Neural crest cell (in vitro differentiated cells): ENCODE data around the gene CAMP. TPM values are rescaled to one million over a fixed set of nuclear protein-coding genes. Genes with fewer than 3 reads are reported as not detected.

Experiments used
- DNase-seq: peaks from one replicate; pipeline ENCODE4 v3.0.0; 2021; ENCODE audit warnings: low read depth, mixed read lengths, low spot score
- H3K27ac Mint-ChIP-seq: one replicate; pipeline ENCODE4 v1.8.0; 2021; ENCODE audit warnings: mild to moderate bottlenecking, mixed read lengths; ENCODE audit not compliant: unreplicated experiment
- H3K27me3 Mint-ChIP-seq: 2 replicates; pipeline ENCODE4 v1.8.0; 2021; ENCODE audit warnings: low read depth, mild to moderate bottlenecking, mixed read lengths
- H3K36me3 Mint-ChIP-seq: 2 replicates; pipeline ENCODE4 v1.8.0; 2021; ENCODE audit warnings: low read depth, mild to moderate bottlenecking, mixed read lengths
- H3K4me1 Mint-ChIP-seq: 2 replicates; pipeline ENCODE4 v1.8.0; 2021; ENCODE audit warnings: mixed read lengths
- H3K4me3 Mint-ChIP-seq: one replicate; pipeline ENCODE4 v1.8.0; 2021; ENCODE audit warnings: mild to moderate bottlenecking, mixed read lengths
- H3K9me3 Mint-ChIP-seq: 2 replicates; pipeline ENCODE4 v1.8.0; 2021; ENCODE audit warnings: mixed read lengths
- CTCF ChIP-seq: fragments of 200-600 bp; sonication (generic); conservative IDR thresholded peaks from 2 replicates; pipeline ENCODE4 v1.5.0; 2021; ENCODE audit warnings: antibody characterized with exemption, mild to moderate bottlenecking
- total RNA-seq: library from RNA; stranded (reverse); gene quantifications from 2 replicates; pipeline ENCODE4 v1.2.1, GENCODE V29; 2021

Gene CAMP
- total RNA-seq, 1 donor from 2014 or later = not detected

- no peak for TF ChIP-seq CTCF
- Mint-ChIP-seq H3K36me3 (peaks cover 3% of the 10 kb centered on the region), H3K4me1 (peaks cover 25% of the 10 kb centered on the region), H3K27ac (no peak overlapping the region), H3K4me3 (no peak overlapping the region), H3K27me3 (no peaks in the 10 kb centered on the region), H3K9me3 (no peaks in the 10 kb centered on the region)
- no peak for DNase-seq
Observed at GRCh38 chr3:48245136-48245535, 21.8 kb downstream of the CAMP start.

GRCh38 chr3:48247401-48247811 lies 24.1 kb downstream of the CAMP start:
- peak overlapping the region; percentile 45 for H3K27ac Mint-ChIP-seq
- peaks cover 15% of the 10 kb centered on the region for H3K4me1 Mint-ChIP-seq
- H3K27me3 Mint-ChIP-seq = no peaks in the 10 kb centered on the region
- peak overlapping the region; percentile 47 for H3K4me3 Mint-ChIP-seq
- H3K9me3 Mint-ChIP-seq = no peaks in the 10 kb centered on the region
- peaks cover 3% of the 10 kb centered on the region for H3K36me3 Mint-ChIP-seq
- no peak for DNase-seq
- TF ChIP-seq CTCF = no peak

GRCh38 chr3:48248095-48248850 lies 25.0 kb downstream of the CAMP start:
- H3K27ac Mint-ChIP-seq = no peak overlapping the region
- H3K9me3 Mint-ChIP-seq = no peaks in the 10 kb centered on the region
- H3K4me1 Mint-ChIP-seq = peaks cover 15% of the 10 kb centered on the region
- H3K36me3 Mint-ChIP-seq = peaks cover 3% of the 10 kb centered on the region
- H3K27me3 Mint-ChIP-seq = no peaks in the 10 kb centered on the region
- no peak for TF ChIP-seq CTCF
- no peak for DNase-seq
- no peak overlapping the region for H3K4me3 Mint-ChIP-seq

GRCh38 chr3:48256557-48256956 lies 33.3 kb downstream of the CAMP start:
- Mint-ChIP-seq H3K4me1 (no peaks in the 10 kb centered on the region), H3K27ac (no peak overlapping the region), H3K36me3 (peaks cover 28% of the 10 kb centered on the region), H3K9me3 (peaks cover 7% of the 10 kb centered on the region), H3K27me3 (no peaks in the 10 kb centered on the region), H3K4me3 (no peak overlapping the region)
- DNase-seq = no peak
- TF ChIP-seq CTCF = no peak

- TF ChIP-seq CTCF = no peak
- peaks cover 28% of the 10 kb centered on the region for H3K36me3 Mint-ChIP-seq
- no peak for DNase-seq
- no peaks in the 10 kb centered on the region for H3K4me1 Mint-ChIP-seq
- no peaks in the 10 kb centered on the region for H3K27me3 Mint-ChIP-seq
- H3K4me3 Mint-ChIP-seq = no peak overlapping the region
- H3K27ac Mint-ChIP-seq = no peak overlapping the region
- peaks cover 7% of the 10 kb centered on the region for H3K9me3 Mint-ChIP-seq
Observed at GRCh38 chr3:48258530-48258929, 35.2 kb downstream of the CAMP start.
